RKO (cell line): ENCODE results near the gene PCK2.
A peak's percentile ranks its signal among the peaks of the same experiment; 100 is the strongest.

ENCODE experiments used
- DNase-seq: peaks from one replicate; pipeline ENCODE4 v3.0.0-alpha.2; 2016; ENCODE audit warnings: low spot score

Gene PCK2

DNA sequence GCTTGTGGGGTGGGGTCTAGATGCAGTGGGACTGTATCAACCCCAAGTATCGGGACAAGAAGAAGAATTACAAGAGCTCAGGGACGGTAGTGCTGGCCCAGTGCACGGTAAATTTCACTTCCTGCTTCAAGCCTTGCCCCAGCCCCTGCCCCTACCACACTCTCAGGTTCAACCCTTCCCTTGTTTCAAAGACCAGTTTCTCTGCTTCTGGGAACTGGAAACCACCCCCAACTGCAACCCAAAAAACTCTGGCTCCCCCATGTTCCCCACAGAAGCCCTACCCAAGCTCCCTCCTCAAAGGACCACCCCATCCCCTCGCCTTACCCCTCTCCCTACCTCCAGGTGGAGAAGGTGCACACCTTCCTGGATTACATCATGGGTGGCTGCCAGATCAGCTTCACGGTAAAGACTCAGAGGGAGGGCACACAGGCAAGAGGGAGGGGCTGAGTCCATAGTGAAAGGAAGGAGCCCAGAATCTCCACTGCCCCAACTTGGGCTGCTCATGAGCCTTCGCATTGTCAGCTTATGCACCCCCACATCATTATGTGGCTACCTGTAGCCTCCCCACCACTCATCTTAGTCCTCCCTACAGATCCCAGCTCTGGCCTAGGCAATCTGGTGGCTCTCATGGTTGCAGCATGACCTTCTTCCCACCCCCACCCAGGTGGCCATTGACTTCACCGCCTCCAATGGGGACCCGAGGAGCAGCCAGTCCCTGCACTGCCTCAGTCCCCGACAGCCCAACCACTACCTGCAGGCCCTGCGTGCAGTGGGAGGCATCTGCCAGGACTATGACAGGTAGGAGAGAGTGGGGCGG, 18.4 kb upstream of the PCK2 start:
- DNase-seq = no peak

DNA sequence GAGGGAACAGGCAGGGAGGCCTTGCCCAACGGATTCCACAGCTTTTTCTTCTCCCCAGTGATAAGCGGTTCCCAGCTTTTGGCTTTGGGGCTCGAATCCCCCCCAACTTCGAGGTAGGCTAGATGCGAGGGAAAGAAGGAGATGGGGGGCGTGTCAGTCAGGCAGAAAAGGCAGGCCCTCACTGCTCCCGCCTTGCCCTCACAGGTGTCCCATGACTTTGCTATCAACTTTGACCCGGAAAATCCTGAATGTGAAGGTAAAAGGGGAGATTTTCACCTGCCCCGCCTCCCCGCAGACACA, 17.9 kb upstream of the PCK2 start:
- DNase-seq = no peak

GRCh38 chr14:24077086-24077485, 17.0 kb upstream of the PCK2 start:
- DNase-seq = no peak

- DNase-seq = no peak
These were observed 16.0 kb upstream of the PCK2 start for GRCh38 chr14:24078146-24078545.

- no peak for DNase-seq
These were observed 14.5 kb upstream of the PCK2 start for GRCh38 chr14:24079491-24080141.

DNA sequence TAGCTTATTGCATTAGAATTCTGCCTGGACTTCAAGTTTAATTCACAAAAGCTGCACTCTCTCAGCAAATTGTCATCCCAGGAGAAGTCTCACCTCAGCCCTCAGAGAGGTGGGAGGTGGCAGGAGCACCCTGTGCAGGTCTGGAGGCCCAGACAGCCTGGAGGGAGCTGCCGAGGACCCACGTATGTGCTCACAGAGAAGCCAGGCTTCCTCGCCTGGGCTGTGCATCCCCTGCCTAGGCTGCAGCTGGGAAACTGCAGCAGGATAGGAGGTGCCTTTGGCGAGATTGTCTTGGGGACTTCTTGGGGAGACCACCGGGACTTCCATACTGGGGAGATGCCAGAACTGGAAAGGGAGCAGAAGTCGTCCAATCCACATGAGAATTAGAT, 14.0 kb upstream of the PCK2 start:
- no peak for DNase-seq

DNA sequence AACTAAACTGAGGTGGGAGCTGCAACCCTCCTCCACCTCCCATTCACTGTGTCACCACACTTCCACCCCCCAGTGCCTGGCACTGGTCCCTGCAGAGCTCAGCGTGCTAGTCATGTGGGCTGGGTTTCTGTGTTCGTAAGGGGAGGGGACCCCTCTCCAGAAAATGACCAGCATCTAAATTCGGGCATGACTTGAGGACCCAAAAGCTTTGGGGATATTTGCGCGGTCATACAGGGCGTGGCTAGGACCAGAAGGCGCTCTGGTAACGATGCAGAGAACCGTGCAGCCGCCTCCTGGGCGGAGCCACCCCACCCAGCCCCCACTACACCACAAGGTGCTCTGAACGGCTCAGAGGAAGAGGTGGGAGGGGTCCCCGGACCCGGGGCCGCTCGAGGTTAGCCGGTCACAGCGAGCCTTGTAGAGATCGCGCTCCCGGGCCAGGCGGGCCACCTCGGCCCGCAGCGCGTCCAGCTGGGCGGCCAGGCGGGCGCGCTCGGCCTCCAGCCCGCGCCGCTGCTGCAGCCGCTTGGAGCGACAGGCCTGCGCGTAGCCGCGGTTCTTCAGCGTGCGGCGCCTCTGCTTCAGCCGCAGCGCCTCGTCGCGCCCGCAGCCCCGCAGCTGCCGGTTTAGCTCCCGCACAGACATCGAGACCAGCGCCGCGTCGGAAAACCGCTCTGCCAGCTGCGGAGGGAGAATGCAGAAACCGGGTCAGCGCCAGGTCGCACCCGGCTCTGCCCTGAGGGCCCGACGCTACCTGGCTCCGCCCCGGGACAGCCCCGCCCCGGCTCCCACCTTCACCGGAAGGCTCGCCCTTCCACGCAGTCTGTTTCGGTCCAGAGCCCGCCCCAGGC, 13.0 kb upstream of the PCK2 start:
- DNase-seq = peak; percentile 64

- no peak for DNase-seq
These were observed 12.3 kb upstream of the PCK2 start for GRCh38 chr14:24081739-24082211.

DNA sequence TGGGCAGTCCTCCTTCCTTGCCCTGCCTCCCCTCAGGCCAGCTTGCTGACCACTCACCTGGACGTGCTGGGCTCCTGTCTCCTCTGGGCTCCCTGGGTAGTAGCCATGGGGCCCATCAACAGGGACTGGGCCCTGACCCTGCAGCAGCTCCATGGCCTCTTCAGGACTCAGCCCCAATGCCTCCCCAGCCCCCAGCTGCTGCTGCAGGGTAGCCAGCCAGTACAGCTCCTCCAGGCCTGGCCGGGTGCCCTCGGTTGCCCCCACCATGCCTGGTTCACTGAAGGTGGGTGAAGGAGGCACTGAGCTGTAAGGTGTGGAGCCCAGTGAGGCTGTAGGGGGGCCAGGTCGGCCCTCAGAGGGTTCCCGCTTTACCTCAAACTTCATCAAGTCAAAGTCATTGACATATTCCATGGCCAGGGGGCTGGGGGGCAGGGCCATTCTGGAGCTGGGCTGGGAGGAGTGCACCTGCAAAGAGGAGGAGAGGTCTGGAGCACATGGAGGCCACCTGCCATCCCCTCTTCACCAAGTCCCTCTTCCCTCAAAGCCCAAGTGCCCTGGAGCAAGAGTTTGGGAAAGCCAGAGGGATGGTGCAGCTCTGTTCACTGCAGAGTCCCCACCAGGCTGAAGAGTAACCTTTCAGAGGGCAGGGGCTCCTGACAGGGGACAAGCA, 11.6 kb upstream of the PCK2 start:
- DNase-seq = no peak

DNA sequence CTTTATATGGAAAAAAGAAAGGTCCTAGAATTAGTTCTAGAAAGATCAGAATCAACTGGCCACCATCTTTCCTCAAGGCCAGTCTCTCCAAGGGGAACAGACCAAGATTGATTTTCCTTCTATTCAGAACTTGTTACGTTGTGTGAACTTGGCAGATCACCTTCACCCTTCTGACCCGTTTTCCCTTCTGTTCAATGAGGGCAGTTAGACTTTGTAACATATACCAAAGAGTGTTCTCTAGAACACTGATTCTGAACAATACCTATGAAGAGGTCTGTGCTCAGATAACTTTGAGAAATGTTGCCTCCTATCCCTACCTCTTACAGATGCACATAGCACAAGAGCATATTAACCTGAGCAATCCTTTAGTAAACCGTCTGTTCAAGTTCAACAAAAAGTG, 10.6 kb upstream of the PCK2 start:
- DNase-seq = no peak

- DNase-seq = no peak
These were observed 9.7 kb upstream of the PCK2 start for GRCh38 chr14:24084440-24084839.

- DNase-seq = no peak
These were observed 8.9 kb upstream of the PCK2 start for GRCh38 chr14:24085215-24085614.

DNA sequence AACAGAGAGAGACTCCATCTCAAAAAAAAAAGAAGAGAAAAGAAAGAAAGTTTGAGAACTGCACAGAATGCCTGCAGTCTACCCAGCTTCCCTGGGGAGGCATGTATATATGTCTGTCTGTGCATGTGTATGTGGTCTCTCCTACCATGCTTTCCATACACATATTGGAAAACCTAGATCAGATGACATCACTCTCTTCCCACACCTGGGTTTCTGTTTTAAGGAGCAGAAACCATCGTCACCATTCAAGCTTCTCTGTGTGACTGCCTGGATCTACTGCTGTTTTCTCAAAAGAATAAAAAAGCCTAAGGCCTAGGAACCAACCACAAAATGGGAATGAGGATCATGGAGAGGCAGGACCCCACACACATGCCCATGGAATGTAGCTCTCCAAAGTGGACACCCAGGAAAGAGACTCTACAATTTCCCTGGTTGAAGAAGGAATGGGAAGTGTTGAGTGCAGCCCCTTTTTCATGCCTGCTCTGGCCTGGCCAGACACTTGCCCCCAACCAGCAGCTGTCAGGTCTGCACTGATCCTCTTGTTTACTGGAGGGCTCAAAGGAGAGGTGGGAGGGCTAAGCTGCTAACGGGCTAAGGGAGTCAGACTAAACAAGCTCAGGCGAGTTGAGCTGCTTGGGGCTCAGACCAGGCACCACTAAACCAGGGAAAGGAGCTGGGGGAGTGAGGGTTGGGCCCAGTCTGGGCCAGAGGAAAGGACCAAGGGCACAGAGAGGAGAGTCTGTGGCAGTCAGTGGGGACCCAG, 7.7 kb upstream of the PCK2 start:
- DNase-seq = no peak

- no peak for DNase-seq
These were observed 7.1 kb upstream of the PCK2 start for GRCh38 chr14:24087004-24087403.

GRCh38 chr14:24088095-24088494, 6.0 kb upstream of the PCK2 start:
- no peak for DNase-seq

DNA sequence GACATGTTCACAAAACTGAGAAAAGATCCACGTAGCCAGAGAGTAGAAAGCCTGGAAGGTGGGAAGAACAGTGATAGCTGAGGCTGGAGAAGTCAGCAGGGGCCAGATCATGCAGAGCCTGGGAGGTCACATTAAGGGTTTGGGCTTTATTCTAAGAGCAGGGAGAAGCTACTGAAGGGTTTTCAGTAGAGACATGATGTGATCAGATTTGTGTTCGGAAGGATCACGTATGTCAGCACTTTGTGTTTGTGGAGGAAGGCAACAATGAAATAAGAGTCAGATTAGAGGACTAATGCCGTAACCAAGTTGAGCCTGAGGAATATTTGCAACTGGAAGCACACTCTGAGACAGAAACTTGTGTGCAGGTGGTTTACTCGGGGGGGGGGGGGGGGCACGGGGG, 4.2 kb upstream of the PCK2 start:
- DNase-seq = no peak

DNA sequence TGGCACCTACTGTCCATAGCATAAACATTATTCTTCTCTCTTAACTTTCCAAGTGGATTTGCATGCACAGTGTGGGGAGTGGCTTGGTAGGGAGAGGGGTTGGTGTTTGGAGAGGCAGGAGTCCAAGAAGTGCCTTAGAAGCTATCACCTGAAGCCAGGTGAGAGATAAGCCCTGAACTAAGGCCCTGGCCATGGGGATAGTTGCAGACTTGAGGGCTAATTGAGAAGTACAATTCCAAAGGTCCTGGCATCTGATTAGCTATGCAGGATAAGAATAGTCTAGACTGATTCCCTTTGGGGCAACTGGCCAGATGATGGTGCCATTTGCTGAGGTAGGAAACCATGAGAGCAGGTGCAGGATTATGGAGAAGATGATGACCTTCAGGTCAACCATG, 2.0 kb upstream of the PCK2 start:
- DNase-seq = no peak

GRCh38 chr14:24092505-24093206, 1.5 kb upstream of the PCK2 start:
- no peak for DNase-seq

GRCh38 chr14:24093207-24093900, 757 bp upstream of the PCK2 start:
- no peak for DNase-seq

DNA sequence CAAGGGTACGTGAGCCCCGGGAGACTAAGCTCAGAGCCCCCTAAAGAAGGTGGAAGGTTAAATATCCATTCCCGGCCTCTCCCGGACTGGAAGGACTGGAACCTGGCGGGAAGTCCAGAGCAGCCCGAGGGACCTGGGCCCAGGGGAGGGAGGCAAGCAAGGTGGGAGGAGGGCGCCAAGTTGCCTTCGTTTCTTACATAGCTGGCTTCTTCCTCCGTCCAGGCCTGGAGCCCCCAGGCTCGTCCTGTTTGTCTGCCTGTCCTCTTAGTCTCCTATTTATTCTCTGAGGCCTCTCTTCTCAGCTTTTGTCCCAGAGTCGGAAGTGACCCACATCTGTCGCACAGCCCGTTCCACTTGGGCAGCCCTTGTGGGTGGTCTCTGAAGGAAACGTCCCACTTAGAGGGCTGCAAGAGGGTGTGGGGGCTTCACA, 745 bp downstream of the PCK2 start:
- DNase-seq = peak; percentile 24
